Transverse colon (tissue), 4 donors: ENCODE results near the gene TUBB2B.

ENCODE experiments used
- EP300 ChIP-seq: sonication (generic); formaldehyde crosslinking; IDR thresholded peaks from one replicate; pipeline ENCODE4 v1.6.1; 2017; ENCODE audit warnings: antibody characterized with exemption, low read depth
- POLR2AphosphoS5 ChIP-seq, 3 donors: sonication (generic); formaldehyde crosslinking; IDR thresholded peaks; one replicate each; pipeline ENCODE4 v1.6.1; 2016; ENCODE audit warnings: antibody characterized with exemption in 3 of 3
- TF ChIP-seq, protein P1 (sequence below), 5 experiments: fragments of 200-600 bp in 3 of 5; fragments of 450-650 bp in 2 of 5; sonication (generic) in 3 of 5; IDR thresholded peaks; 1 replicate in 2 of 5; 2 replicates in 3 of 5; pipeline ENCODE4 v1.5.1; 2016 to 2017; ENCODE audit warnings: antibody characterized with exemption in 5 of 5, inconsistent platforms in 3 of 5, mild to moderate bottlenecking in 2 of 5, moderate library complexity in 1 of 5

DNA sequence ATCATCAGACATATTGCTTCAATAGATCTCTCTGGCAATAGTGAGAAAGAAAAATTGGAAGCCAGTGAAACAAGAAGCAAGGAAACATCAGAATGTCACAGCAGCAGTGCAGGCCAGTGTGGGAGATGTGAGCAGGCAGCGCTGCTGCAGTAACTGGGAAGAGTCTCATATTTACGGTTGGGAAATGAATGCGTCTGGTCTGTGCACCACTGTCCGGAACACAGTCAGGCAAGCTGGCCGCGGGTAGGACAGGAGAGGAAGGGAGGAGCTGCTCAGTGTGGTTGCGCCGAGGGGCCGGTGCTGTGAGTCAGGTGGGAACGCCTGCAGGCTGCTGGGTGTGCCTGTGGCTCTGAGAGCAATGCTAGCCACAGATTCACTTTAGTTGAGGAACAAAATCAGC lies 24.9 kb upstream of the TUBB2B start:
- TF ChIP-seq, protein P1, sequence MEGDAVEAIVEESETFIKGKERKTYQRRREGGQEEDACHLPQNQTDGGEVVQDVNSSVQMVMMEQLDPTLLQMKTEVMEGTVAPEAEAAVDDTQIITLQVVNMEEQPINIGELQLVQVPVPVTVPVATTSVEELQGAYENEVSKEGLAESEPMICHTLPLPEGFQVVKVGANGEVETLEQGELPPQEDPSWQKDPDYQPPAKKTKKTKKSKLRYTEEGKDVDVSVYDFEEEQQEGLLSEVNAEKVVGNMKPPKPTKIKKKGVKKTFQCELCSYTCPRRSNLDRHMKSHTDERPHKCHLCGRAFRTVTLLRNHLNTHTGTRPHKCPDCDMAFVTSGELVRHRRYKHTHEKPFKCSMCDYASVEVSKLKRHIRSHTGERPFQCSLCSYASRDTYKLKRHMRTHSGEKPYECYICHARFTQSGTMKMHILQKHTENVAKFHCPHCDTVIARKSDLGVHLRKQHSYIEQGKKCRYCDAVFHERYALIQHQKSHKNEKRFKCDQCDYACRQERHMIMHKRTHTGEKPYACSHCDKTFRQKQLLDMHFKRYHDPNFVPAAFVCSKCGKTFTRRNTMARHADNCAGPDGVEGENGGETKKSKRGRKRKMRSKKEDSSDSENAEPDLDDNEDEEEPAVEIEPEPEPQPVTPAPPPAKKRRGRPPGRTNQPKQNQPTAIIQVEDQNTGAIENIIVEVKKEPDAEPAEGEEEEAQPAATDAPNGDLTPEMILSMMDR (IDR thresholded peaks at IDR 0.05) = no peak
- TF ChIP-seq POLR2AphosphoS5 (IDR thresholded peaks at IDR 0.05) (no peak), EP300 (no peak)
